Natural killer cell (primary cell): ENCODE data around the gene HELZ. TPM values are rescaled to one million over a fixed set of nuclear protein-coding genes. Genes with fewer than 3 reads are reported as not detected.

Source experiments
- ATAC-seq, 3 donors: fragments of 150-1000 bp in 2 of 3; fragments of 200-7000 bp in 1 of 3; cut with Tn5 transposase; 1 replicate in 1 of 3; 2 replicates in 2 of 3; pipeline ENCODE4 v1.10.0; 2021; ENCODE audit warnings: mild to moderate bottlenecking in 2 of 3, moderate library complexity in 2 of 3
- DNase-seq, 2 donors: peaks; one replicate each; pipeline versions ENCODE4 v3.0.0 to v3.0.0-alpha.2; 2013 to 2021; ENCODE audit warnings: mixed read lengths in 1 of 2
- H3K27ac ChIP-seq: one replicate; pipeline ENCODE4 v1.5.1; 2013; ENCODE audit warnings: mild to moderate bottlenecking, low read length
- H3K27me3 ChIP-seq: one replicate; pipeline ENCODE4 v1.6.1; 2013; ENCODE audit warnings: low read length; ENCODE audit not compliant: control insufficient read depth, insufficient read depth
- H3K36me3 ChIP-seq: one replicate; pipeline ENCODE4 v1.6.1; 2013; ENCODE audit warnings: low read length; ENCODE audit not compliant: control insufficient read depth, insufficient read depth
- H3K4me1 ChIP-seq: one replicate; pipeline ENCODE4 v1.6.1; 2013; ENCODE audit warnings: low read length; ENCODE audit not compliant: control insufficient read depth, insufficient read depth
- H3K4me3 ChIP-seq: one replicate; pipeline ENCODE4 v1.5.1; 2013; ENCODE audit warnings: low read length
- H3K9me3 ChIP-seq: one replicate; pipeline ENCODE4 v1.6.1; 2013; ENCODE audit warnings: low read length; ENCODE audit not compliant: control insufficient read depth, insufficient read depth
- H3K27ac Mint-ChIP-seq, 2 donors: one replicate each; pipeline ENCODE4 v1.8.0; 2022; ENCODE audit warnings: mild to moderate bottlenecking in 2 of 2, mixed read lengths in 2 of 2, moderate library complexity in 1 of 2
- H3K27me3 Mint-ChIP-seq, 2 donors: one replicate each; pipeline ENCODE4 v1.8.0; 2022; ENCODE audit warnings: low read depth in 2 of 2, mixed read lengths in 2 of 2
- H3K36me3 Mint-ChIP-seq: one replicate; pipeline ENCODE4 v1.8.0; 2022; ENCODE audit warnings: mixed read lengths
- H3K4me1 Mint-ChIP-seq, 2 donors: one replicate each; pipeline ENCODE4 v1.8.0; 2022; ENCODE audit warnings: mixed read lengths in 2 of 2
- H3K4me3 Mint-ChIP-seq: one replicate; pipeline ENCODE4 v1.8.0; 2022; ENCODE audit warnings: mild to moderate bottlenecking, moderate library complexity, mixed read lengths
- H3K9me3 Mint-ChIP-seq, 2 donors: one replicate each; pipeline ENCODE4 v1.8.0; 2022; ENCODE audit warnings: mixed read lengths in 2 of 2
- WGBS: methylation state at CpG from one replicate; pipeline ENCODE4 v1.1.7; 2013; ENCODE audit warnings: missing lambda C conversion rate; ENCODE audit not compliant: insufficient coverage; 5-methylcytosine and 5-hydroxymethylcytosine counted together
- intact Hi-C: fragments of 100-400 bp; cut with micrococcal nuclease; formaldehyde crosslinking; loops from one replicate; pipeline ENCODE4 v1.14.2; 2022
- total RNA-seq, 4 donors: library from RNA; stranded (reverse); fragments of 120-200 nt in 1 of 4; gene quantifications; one replicate each; pipeline versions ENCODE4 v1.2.3 to v1.2.4, GENCODE V29; 2013 to 2022
- TF ChIP-seq, protein P1 (sequence below): fragments of 200-600 bp; IDR thresholded peaks from one replicate; pipeline ENCODE4 v1.8.0; 2022; ENCODE audit warnings: antibody characterized with exemption

HELZ gene
- total RNA-seq, 3 donors from 2014 or later (not counting 1 experiment from before 2014, with no cell fraction given): 274 to 355 (median 292) TPM

DNA sequence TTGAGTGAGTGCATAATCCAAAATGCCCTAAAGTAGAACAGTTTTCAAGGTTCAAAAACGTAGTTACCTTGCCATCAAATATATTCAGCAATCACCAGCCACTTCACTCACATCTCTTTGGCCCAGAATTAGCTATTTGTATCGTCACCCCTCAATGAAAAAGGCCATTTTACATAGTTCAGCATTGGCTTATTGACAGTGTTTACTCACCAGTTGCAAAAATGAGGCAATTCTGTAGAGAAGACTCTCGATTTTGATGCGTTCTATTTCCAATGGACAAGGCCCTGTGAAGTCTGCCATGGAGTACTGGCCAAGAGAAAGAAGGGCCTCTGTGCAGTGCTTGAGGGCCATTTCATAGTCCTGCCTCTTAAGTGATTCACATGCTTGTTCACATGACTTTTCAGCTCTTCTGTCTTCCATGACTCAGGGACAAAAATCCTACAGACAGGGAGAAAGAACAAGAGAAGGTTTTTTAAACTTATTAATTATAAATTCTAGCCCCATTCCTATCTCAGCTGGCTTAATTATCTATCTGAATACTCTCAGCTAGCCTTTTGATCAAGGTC is 26.5 kb downstream of the HELZ start:
- peaks cover 20% of the 10 kb centered on the region for H3K4me1 ChIP-seq
- peaks cover 38% of the 10 kb centered on the region for H3K36me3 ChIP-seq
- ATAC-seq (no peak), DNase-seq (no peak)
- H3K27ac ChIP-seq: no peak overlapping the region
- TF ChIP-seq, protein P1, sequence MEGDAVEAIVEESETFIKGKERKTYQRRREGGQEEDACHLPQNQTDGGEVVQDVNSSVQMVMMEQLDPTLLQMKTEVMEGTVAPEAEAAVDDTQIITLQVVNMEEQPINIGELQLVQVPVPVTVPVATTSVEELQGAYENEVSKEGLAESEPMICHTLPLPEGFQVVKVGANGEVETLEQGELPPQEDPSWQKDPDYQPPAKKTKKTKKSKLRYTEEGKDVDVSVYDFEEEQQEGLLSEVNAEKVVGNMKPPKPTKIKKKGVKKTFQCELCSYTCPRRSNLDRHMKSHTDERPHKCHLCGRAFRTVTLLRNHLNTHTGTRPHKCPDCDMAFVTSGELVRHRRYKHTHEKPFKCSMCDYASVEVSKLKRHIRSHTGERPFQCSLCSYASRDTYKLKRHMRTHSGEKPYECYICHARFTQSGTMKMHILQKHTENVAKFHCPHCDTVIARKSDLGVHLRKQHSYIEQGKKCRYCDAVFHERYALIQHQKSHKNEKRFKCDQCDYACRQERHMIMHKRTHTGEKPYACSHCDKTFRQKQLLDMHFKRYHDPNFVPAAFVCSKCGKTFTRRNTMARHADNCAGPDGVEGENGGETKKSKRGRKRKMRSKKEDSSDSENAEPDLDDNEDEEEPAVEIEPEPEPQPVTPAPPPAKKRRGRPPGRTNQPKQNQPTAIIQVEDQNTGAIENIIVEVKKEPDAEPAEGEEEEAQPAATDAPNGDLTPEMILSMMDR: no peak
- no peak overlapping the region for H3K4me3 ChIP-seq
- H3K27me3 ChIP-seq: no peaks in the 10 kb centered on the region
- intact Hi-C loops: loop anchor here (5.0 kb wide), 1 partner anchor 74 kb away; no protein-coding TSS in a partner anchor
- 93% methylated on average over 4 of the region's 4 CpGs for WGBS
- Mint-ChIP-seq H3K4me3 (no peak overlapping the region), H3K4me1 (peaks cover 48 to 51% of the 10 kb centered on the region in 2 donors), H3K27ac (no peak overlapping the region), H3K27me3 (no peaks in the 10 kb centered on the region), H3K36me3 (no peaks in the 10 kb centered on the region), H3K9me3 (no peaks in the 10 kb centered on the region)
- no peaks in the 10 kb centered on the region for H3K9me3 ChIP-seq

DNA sequence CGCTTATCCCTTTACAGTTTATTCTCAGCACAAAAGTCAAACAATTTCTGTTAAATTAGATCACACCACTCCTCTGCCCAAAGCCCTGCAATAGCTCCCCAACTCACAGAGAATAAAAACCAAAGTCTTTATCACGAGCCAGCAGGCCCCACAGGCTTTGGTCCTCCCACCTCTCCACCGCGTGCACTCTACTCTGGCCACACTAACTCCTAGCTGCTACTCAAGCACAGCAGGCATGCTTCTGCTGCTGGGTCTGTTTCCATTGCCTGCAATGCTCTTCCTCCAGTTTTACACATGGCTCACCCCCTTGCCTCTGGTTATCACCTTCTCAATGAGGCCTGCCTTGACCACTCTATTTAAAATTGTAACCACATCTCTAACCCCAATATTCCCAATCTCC is 27.6 kb downstream of the HELZ start:
- no peaks in the 10 kb centered on the region for H3K9me3 ChIP-seq
- 82% methylated on average over 4 of the region's 4 CpGs for WGBS
- H3K27me3 ChIP-seq: no peaks in the 10 kb centered on the region
- Mint-ChIP-seq H3K9me3 (no peaks in the 10 kb centered on the region), H3K27ac (no peak overlapping the region), H3K36me3 (no peaks in the 10 kb centered on the region), H3K4me3 (no peak overlapping the region), H3K27me3 (no peaks in the 10 kb centered on the region), H3K4me1 (peaks cover 46 to 50% of the 10 kb centered on the region in 2 donors)
- peaks cover 15% of the 10 kb centered on the region for H3K4me1 ChIP-seq
- intact Hi-C loops: loop anchor here (5.0 kb wide), 1 partner anchor 75 kb away; no protein-coding TSS in a partner anchor
- no peak overlapping the region for H3K4me3 ChIP-seq
- no peak overlapping the region for H3K27ac ChIP-seq
- TF ChIP-seq, protein P1: no peak
- peaks cover 41% of the 10 kb centered on the region for H3K36me3 ChIP-seq
- DNase-seq (no peak), ATAC-seq (no peak)

DNA sequence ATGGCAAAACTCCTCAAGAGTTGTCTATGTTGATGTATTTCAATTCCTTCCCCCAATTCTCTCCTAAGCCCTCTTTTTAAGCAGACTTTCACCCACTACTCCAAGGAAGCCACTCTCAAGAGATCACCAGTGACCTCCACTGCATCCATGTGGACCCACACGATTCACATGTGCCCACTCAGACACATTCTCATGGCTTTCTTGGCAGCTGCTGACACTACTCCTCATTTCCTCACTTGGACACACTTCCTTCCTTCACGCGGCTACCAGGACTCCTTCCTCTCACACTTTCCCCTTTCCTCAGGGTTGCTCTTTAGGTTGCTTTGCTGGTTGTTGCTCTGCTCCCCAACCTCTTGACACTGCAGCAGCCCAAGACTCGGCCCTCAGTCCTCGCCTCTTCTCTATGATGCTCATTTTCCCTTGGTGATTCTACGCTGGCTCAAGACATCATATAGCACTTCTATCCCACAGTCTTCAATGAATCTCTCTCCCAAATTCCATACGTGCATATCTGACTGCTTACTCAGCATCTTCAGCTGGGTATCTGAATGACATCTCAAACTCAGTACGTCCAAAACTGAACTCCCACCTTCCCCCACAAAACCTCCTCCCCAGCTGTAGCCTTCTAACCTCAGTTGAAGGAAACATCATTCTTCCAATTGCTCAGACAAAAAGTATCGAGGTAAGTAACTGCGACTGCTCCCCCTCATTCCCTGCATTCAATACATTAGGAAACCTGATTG is 28.2 kb downstream of the HELZ start:
- Histone ChIP-seq H3K27ac (peak overlapping the region; percentile 4), H3K9me3 (no peaks in the 10 kb centered on the region), H3K36me3 (peaks cover 38% of the 10 kb centered on the region), H3K27me3 (no peaks in the 10 kb centered on the region), H3K4me1 (peaks cover 15% of the 10 kb centered on the region), H3K4me3 (no peak overlapping the region)
- intact Hi-C loops: loop anchor here (5.0 kb wide), 1 partner anchor 76 kb away; no protein-coding TSS in a partner anchor
- Mint-ChIP-seq H3K4me1 (peaks cover 40 to 44% of the 10 kb centered on the region in 2 donors), H3K27ac (no peak overlapping the region), H3K9me3 (no peaks in the 10 kb centered on the region), H3K4me3 (no peak overlapping the region), H3K36me3 (no peaks in the 10 kb centered on the region), H3K27me3 (no peaks in the 10 kb centered on the region)
- TF ChIP-seq, protein P1: no peak
- ATAC-seq (no peak), DNase-seq (no peak)
- WGBS: 80% methylated on average over 10 of the region's 10 CpGs
